Measurements from ENCODE around the gene SPDYA.
A peak's percentile ranks its signal among the peaks of the same experiment; 100 is the strongest.
"Not testable (repeated sequence)": the region's sequence is repeated elsewhere in the genome, so short reads cannot be mapped to it uniquely, and the experiment has no call there.

SPDYA gene

GRCh38 chr2:28810384-28811285 lies at the start of gene SPDYA:
Gene SPDYA, plus strand, starts transcription at chr2:28810834. Its CDS starts 5,181 bp downstream, at chr2:28816015.
- DNase-seq (ENCODE audit: low read depth): peak; percentile 55

DNA sequence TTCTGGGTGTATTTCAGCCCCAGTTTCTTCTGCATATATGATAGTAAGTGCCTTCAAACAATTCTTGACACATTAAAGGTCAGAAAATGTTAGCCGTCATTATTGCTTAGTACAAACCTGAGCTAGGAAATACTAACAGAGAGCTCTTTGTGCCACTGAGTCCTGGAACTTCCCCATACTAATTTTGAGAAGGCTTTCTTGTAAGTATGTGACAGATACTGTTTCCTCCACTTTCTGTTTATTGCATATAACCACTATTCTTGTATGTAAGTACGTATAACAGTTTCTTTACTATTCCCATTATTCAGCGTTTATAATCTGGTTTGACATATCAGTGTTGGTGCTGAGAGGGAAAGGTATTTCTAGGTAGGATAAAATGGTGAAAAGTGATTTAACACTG lies 49.2 kb upstream of the SPDYA start:
- no peak for DNase-seq (ENCODE audit: low read depth)

DNA sequence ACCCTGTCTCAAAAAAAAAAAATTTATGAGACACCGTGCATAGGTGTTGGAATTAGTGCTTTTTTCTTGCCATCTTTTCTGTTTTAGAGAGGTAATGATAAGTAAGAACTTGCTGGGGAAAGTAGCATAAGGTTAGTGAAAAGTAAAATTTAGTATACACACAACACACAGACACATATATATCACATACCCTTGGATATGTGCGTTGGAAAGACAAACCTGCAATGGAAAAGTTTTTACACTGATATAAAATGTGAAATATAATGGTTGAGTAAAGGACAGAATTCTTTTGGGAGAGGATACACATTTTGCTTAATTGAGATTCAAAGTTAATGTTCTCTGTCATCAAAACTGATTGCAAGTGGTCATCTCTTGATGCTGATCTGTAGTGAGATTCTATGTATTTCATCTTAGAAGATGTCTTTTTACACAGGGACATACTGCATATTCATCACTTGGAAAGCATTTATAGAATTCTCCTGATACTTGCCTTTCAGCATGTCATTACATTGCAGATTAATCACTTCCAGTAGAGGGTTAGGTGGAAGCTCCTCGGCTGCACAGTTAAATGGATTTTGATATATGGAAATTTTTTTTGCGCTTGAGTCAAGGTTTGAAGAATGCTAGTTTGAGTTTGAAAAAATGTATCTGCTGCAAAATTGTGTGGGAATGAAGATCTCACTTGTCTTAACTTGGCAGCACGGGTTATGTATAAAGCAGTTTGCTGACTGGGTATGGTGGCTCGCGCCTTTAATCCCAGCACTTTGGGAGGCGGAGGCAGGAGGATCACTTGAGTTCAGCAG lies 45.5 kb upstream of the SPDYA start:
- DNase-seq (ENCODE audit: low read depth): no peak

- no peak for DNase-seq (ENCODE audit: low read depth)
These were observed 44.6 kb upstream of the SPDYA start for GRCh38 chr2:28766070-28766469.

GRCh38 chr2:28767337-28767736 lies 43.3 kb upstream of the SPDYA start:
- no peak for DNase-seq (ENCODE audit: low read depth)

DNA sequence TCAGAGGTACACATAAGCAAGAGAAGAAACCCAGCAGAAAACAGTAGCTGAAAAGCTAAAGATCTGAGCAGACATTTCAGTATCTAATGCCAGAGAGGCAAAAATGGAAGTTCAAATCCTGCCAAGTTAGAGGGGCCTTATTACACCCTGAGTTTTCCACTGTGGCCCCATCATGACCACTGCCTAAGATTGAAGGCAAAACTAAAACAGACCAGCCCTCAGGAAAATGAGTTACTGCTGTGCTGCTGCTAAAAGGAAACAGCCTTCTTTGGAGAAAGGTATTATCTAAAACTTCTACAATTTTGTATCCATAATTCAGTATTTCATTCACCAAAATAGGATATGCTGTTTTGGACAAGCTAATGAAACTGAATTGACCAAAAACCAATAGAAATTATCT lies 42.2 kb upstream of the SPDYA start:
- DNase-seq (ENCODE audit: low read depth): no peak

DNA sequence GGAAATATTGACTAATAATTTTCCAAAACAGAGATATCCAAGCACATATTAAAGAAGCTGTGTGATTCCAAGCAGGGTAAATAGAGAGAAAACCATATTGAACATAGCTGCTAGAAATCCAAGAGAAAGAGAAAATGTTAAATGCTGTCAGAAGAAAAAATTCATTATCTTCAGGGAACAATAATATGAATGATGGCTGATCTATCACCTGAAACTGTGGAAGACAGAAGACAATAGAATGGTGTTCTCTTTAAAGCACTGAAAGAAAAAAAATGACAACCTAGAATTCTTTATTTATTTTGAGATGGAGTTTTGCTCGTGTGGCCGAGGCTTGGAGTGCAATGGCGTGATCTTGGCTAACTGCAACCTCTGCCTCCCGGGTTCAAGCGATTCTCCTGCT lies 41.7 kb upstream of the SPDYA start:
- no peak for DNase-seq (ENCODE audit: low read depth)

- no peak for DNase-seq (ENCODE audit: low read depth)
These were observed 38.3 kb upstream of the SPDYA start for GRCh38 chr2:28772351-28772750.

DNA sequence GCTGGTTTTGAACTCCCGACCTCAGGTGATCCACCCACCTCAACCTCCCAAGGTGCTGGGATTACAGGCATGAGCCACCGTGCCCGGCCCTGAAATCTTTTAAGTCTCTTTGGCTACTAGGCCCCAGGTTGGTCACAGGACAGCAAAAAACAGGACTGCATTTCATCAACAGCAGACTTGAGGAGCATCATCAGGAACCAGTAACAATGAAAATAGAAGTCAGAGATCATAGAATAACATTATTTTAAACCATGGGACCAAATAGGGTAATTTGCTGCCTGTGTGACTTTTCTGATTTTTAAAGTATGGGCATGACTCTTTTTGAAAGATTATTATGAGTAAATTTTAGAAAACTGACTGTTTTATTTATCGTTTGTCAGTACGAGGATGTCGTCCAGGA lies 34.2 kb upstream of the SPDYA start:
- DNase-seq (ENCODE audit: low read depth): no peak

DNA sequence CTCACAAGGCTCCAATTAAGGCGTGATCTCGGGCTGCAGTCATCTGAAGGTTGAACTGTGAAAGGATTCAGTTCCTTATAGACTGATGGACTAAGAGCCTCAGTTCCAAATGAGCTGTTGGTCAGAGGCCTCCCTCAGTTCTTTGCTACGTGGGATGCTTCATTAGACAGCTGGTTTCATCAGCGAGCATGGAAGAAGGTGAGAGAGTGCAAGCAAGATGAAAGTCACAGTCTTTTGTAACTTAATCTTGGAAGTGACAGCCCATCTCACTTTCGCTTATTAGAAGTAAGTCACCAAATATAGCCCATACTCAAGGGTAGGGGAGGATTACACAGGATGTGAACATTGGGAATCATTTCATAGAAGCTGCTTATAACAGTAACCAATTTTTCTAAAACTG lies 32.2 kb upstream of the SPDYA start:
- DNase-seq (ENCODE audit: low read depth): no peak

GRCh38 chr2:28779001-28779400 lies 31.6 kb upstream of the SPDYA start:
- DNase-seq (ENCODE audit: low read depth): no peak

DNA sequence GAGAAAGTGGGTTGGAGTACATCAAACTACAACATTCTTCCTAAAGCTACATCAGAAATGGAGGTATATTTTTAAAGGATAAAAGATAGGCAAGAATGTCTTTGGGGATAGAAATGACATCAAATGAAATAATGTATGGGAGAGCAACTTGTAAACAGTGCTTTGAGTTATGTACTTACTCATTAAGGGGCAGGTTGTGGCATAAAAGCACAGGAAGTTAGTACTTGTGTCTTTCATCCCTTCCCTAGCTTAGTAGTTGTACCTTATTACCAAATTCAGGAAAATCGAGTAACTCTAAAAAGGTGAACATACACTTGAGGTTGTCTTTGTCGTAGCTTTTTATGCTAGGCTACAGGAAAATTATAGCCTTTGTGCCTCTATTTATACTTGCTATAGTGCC lies 30.1 kb upstream of the SPDYA start:
- DNase-seq (ENCODE audit: low read depth): no peak

GRCh38 chr2:28782423-28782822 lies 28.2 kb upstream of the SPDYA start:
- DNase-seq (ENCODE audit: low read depth): no peak

DNA sequence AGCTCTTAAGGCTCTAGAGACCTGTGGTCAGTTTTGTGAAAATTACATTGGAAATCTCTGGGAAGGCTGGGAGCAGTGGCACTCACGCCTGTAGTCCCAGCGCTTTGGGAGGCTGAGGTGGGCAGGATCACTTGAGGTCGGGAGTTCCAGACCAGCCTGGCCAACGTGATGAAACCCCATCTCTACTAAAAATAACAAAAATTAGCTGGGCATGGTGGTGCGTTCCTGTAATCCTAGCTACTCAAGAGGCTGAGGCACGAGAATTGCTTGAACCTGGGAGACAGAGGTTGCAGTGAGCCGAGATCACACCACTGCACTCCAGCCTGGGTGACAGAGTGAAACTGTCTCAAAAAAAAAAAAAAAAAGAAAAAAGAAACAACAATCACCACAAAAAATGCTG lies 26.1 kb upstream of the SPDYA start:
- not testable (repeated sequence) for DNase-seq (ENCODE audit: low read depth)

DNA sequence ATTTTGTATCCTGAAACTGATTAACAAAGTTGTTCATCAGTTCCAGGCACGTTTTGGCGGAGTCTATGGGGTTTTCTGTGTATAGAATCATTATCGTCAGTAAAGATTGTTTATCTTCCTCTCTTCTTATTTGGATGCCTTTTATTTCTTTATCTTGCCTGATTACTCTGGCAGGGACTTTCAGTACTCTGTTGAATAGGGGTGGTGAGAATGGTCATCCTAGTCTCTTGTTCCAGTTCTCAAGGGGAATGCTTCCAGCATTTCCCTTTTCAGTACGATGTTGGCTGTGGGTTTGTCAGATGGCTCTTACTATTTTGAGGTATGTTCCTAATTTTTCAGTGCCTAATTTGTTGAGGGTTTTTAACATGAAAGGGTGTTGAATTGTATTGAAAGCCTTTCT lies 14.0 kb upstream of the SPDYA start:
- DNase-seq (ENCODE audit: low read depth): no peak

DNA sequence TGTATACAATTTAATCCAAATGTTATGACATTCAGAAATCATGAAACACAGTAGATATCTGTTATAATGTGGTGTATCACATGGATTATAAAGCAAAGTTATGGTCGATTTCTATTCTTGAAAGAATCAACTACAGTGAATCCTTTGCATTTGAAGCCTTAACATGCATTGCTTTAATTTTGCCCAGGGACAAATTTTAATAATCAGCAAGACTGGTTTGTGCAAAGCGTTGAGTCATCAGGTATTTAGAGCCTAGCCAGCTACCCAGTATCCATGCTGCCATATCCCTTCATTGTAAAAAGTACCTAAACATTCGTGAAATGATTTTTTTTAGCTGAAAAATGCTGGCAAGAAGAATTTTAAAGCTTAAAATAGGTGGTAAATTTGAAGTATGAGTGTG lies 8.9 kb upstream of the SPDYA start:
- DNase-seq (ENCODE audit: low read depth): no peak

DNA sequence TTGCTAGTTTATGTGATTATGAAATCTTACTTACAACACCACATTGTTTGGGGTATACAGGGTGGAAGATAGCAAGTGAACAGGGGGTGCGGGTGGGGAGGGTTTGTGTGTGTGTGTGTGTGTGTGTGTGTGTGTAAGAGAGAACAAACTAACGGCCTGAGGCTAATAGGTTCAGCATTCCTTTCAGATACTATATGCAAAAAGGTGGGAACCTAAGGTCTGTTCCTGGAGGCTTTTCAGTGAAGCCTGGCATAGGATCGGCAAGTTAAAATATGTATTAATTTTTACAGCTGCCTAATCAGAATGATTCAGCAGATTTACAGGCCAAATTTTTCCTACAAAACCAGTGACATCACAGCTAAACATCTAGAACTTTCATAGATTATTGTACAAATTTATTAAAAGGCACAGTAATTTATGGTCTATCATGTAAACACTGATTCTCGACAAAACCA lies 7.6 kb upstream of the SPDYA start:
- no peak for DNase-seq (ENCODE audit: low read depth)

GRCh38 chr2:28809927-28810326 lies 707 bp upstream of the SPDYA start:
- DNase-seq (ENCODE audit: low read depth): no peak

GRCh38 chr2:28818053-28818452 lies 7.4 kb downstream of the SPDYA start:
- no peak for DNase-seq (ENCODE audit: low read depth)

DNA sequence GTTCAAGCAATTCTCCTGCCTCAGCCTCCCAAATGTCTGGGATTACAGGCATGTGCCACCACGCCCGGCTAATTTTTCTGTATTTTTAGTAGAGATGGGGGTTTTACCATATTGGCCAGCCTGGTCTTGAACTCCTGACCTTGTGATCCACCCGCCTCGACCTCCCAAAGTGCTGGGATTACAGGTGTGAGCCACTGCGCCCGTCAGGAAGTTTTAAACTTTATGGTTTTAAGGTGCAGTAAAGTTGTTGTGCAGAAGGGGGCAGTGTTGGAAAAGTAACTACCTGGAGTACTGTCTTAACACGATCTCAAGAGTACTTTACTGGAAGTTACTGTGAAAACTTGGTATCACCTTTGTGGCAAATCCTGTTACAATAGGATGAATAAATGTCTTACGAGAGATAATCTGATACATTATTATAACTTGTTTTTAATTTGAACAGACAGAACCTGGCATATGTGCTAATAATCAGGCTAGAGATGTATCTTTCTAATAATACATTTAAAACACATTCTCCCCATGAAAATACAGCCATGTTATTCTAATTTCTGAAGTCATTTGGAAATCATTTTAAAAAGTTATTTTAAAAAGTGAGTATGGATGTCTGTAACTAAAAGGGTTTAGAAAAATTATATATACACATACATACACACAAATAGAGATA lies 10.8 kb downstream of the SPDYA start:
- DNase-seq (ENCODE audit: low read depth): peak; percentile 37

GRCh38 chr2:28822036-28822435 lies 11.4 kb downstream of the SPDYA start:
- no peak for DNase-seq (ENCODE audit: low read depth)

DNA sequence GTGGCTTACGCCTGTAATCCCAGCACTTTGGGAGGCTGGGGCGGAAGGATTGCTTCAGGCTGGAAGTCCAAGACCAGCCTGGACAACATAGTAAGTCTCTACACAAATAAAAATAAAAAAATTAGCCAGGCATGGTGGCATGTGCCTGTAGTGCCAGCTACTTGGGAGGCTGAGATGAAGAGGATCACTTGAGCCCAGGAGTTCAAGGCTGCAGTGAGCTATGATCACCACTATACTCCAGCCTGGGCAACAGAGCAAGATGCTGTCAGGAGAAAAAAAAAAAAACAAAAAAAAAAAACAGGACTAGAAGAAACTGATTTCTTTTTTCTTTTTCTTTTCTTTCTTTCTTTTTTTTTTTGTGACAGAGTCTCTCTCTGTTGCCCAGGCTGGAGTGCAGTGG lies 13.6 kb downstream of the SPDYA start:
- DNase-seq (ENCODE audit: low read depth): no peak

DNA sequence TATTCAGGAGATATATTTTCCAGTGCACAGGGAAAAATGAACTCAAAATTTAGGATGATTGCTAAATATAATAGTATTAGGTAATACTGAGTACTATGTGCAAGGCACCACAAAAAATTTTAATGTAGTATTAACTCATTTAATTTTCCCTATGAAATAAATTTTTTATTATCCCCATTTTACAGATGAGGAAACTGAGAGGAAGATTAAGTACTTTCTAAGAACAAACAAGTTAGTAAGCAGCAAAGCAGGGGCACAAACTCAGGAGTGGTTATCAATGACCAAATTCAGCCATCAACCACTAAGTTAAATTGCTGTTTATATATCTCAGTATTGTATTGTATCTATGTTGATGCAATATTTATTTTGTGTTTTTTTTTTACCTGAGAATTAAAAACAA lies 14.2 kb downstream of the SPDYA start:
- no peak for DNase-seq (ENCODE audit: low read depth)
